Liver (tissue), 9 donors: Measurements from ENCODE around the gene SH3PXD2A. TPM values are rescaled to one million over a fixed set of nuclear protein-coding genes. Genes with fewer than 3 reads are reported as not detected.

ENCODE experiments used
- DNase-seq: peaks from one replicate; pipeline ENCODE4 v3.0.0-alpha.2; 2017; ENCODE audit warnings: low spot score
- H3K27ac ChIP-seq, 2 donors: one replicate each; pipeline ENCODE4 v1.7.0; 2013; ENCODE audit warnings: inconsistent platforms in 2 of 2, low read length in 2 of 2, control low read depth in 1 of 2, low read depth in 1 of 2, mild to moderate bottlenecking in 1 of 2
- H3K27me3 ChIP-seq, 4 donors: one replicate each; pipeline versions ENCODE4 v1.6.1 to v1.7.0; 2013; ENCODE audit warnings: low read length in 3 of 4, inconsistent platforms in 1 of 4, mild to moderate bottlenecking in 1 of 4, moderate library complexity in 1 of 4; ENCODE audit not compliant: control insufficient read depth in 4 of 4, insufficient read depth in 4 of 4
- H3K36me3 ChIP-seq, 4 donors: one replicate each; pipeline versions ENCODE4 v1.6.1 to v1.7.0; 2013; ENCODE audit warnings: low read length in 3 of 4, mild to moderate bottlenecking in 3 of 4, low read depth in 1 of 4, moderate library complexity in 1 of 4; ENCODE audit not compliant: control insufficient read depth in 4 of 4, insufficient read depth in 3 of 4
- H3K4me1 ChIP-seq, 4 donors: one replicate each; pipeline versions ENCODE4 v1.6.1 to v1.7.0; 2013; ENCODE audit warnings: low read length in 3 of 4, mild to moderate bottlenecking in 3 of 4, moderate library complexity in 1 of 4; ENCODE audit not compliant: control insufficient read depth in 4 of 4, insufficient read depth in 4 of 4
- H3K4me3 ChIP-seq, 3 donors: one replicate each; pipeline versions ENCODE4 v1.6.1 to v1.7.0; 2013; ENCODE audit warnings: low read length in 3 of 3, control low read depth in 1 of 3, low read depth in 1 of 3, mild to moderate bottlenecking in 1 of 3
- H3K9ac ChIP-seq, 2 donors: one replicate each; pipeline ENCODE4 v1.7.0; 2013; ENCODE audit warnings: low read length in 2 of 2, mild to moderate bottlenecking in 2 of 2, moderate library complexity in 2 of 2, control low read depth in 1 of 2, low read depth in 1 of 2
- H3K9me3 ChIP-seq, 4 donors: one replicate each; pipeline versions ENCODE4 v1.6.1 to v1.7.0; 2013; ENCODE audit warnings: low read length in 3 of 4; ENCODE audit not compliant: control insufficient read depth in 4 of 4
- CTCF ChIP-seq: fragments of 150-350 bp; IDR thresholded peaks from 2 replicates; pipeline ENCODE4 v1.5.1; 2017; ENCODE audit warnings: improper control_type of control experiment, low read depth, low read length; ENCODE audit not compliant: missing input control
- EGR1 ChIP-seq, 2 donors: IDR thresholded peaks; 2 replicates each; pipeline ENCODE4 v1.6.1; 2016 to 2018; ENCODE audit warnings: antibody characterized with exemption in 2 of 2, low read depth in 2 of 2
- FOXA1 ChIP-seq: IDR thresholded peaks from 2 replicates; pipeline ENCODE4 v1.6.1; 2016; ENCODE audit warnings: antibody characterized with exemption
- FOXA2 ChIP-seq: IDR thresholded peaks from 2 replicates; pipeline ENCODE4 v1.6.1; 2016; ENCODE audit warnings: antibody characterized with exemption
- GABPA ChIP-seq, 2 donors: IDR thresholded peaks in 1 of 2; conservative IDR thresholded peaks in 1 of 2; 2 replicates each; pipeline ENCODE4 v1.6.1; 2016; ENCODE audit warnings: antibody characterized with exemption in 2 of 2, mild to moderate bottlenecking in 1 of 2, moderate library complexity in 1 of 2
- HNF4G ChIP-seq: IDR thresholded peaks from 2 replicates; pipeline ENCODE4 v1.6.1; 2016; ENCODE audit warnings: antibody characterized with exemption
- JUND ChIP-seq, 2 donors: IDR thresholded peaks; 2 replicates each; pipeline ENCODE4 v1.6.1; 2016; ENCODE audit warnings: antibody characterized with exemption in 2 of 2
- MAX ChIP-seq: IDR thresholded peaks from 2 replicates; pipeline ENCODE4 v1.6.1; 2016; ENCODE audit warnings: antibody characterized with exemption
- RAD21 ChIP-seq, 2 donors: IDR thresholded peaks; 2 replicates each; pipeline ENCODE4 v1.6.1; 2016; ENCODE audit warnings: antibody characterized with exemption in 2 of 2, mild to moderate bottlenecking in 2 of 2
- REST ChIP-seq: IDR thresholded peaks from 2 replicates; pipeline ENCODE4 v1.6.1; 2016; ENCODE audit warnings: antibody characterized with exemption, mild to moderate bottlenecking
- RXRA ChIP-seq, 2 donors: IDR thresholded peaks; 2 replicates each; pipeline ENCODE4 v1.6.1; 2017 to 2018; ENCODE audit warnings: antibody characterized with exemption in 2 of 2, mild to moderate bottlenecking in 1 of 2
- TAF1 ChIP-seq: conservative IDR thresholded peaks from 2 replicates; pipeline ENCODE4 v1.6.1; 2016; ENCODE audit warnings: antibody characterized with exemption, mild to moderate bottlenecking
- YY1 ChIP-seq: IDR thresholded peaks from 2 replicates; pipeline ENCODE4 v1.6.1; 2016; ENCODE audit warnings: antibody characterized with exemption, mild to moderate bottlenecking
- WGBS: extraction: QIAGEN DNeasy Blood & Tissue Kit; methylation state at CpG from one replicate; pipeline ENCODE4 v1.1.7; 2013; 5-methylcytosine and 5-hydroxymethylcytosine counted together
- polyA plus RNA-seq, 2 donors: library from polyadenylated mRNA; stranded (reverse) in 1 of 2; unstranded in 1 of 2; fragments of 200-250 nt in 1 of 2; fragments of >200 nt in 1 of 2; fragmentation: Nextera tagmentation in 1 of 2; extraction: Ambion mirVana in 1 of 2; gene quantifications; one replicate each; pipeline versions ENCODE4 v1.2.1 to v1.2.3, GENCODE V29; 2013 to 2015
- total RNA-seq, 2 donors: library from RNA; depleted of rRNA; stranded (reverse); fragments of >200 nt; gene quantifications; one replicate each; pipeline ENCODE4 v1.2.3, GENCODE V29; 2014
- donor health status: healthy.
- donor health status: healthy.
- donor health status: healthy.
- donor health status: healthy.
- donor health status: healthy.

Gene SH3PXD2A
- total and polyA plus RNA-seq, 4 donors = 0.82 to 5.5 (median 3.9) TPM

GRCh38 chr10:103667356-103667755, 188.0 kb downstream of the SH3PXD2A start:
- TF ChIP-seq RXRA (IDR thresholded peaks at IDR 0.05) (peak in 1 of 2 donors; percentile 8), RAD21 (IDR thresholded peaks at IDR 0.05) (no peak)
- no peaks in the 10 kb centered on the region for H3K27me3 ChIP-seq
- H3K4me1 ChIP-seq = peaks cover 6 to 37% (median 29%) of the 10 kb centered on the region in 4 donors
- H3K9ac ChIP-seq = no peak overlapping the region
- H3K4me3 ChIP-seq = no peak overlapping the region
- H3K27ac ChIP-seq = no peak overlapping the region
- no peaks in the 10 kb centered on the region for H3K9me3 ChIP-seq
- 72% methylated on average over 8 of the region's 8 CpGs for WGBS
- H3K36me3 ChIP-seq = no peaks in the 10 kb centered on the region
- DNase-seq = no peak

GRCh38 chr10:103666762-103667150, 188.6 kb downstream of the SH3PXD2A start:
- no peaks in the 10 kb centered on the region for H3K36me3 ChIP-seq
- H3K4me3 ChIP-seq = no peak overlapping the region
- no peak overlapping the region for H3K27ac ChIP-seq
- no peaks in the 10 kb centered on the region for H3K27me3 ChIP-seq
- peaks cover 7 to 40% (median 31%) of the 10 kb centered on the region in 4 donors for H3K4me1 ChIP-seq
- TF ChIP-seq EGR1 (IDR thresholded peaks at IDR 0.05; ENCODE audit: low read depth in 2 of 2) (no peak), REST (no peak), JUND (IDR thresholded peaks at IDR 0.05) (no peak), GABPA (IDR thresholded peaks at IDR 0.05 in 1 of 2, conservative IDR thresholded peaks at IDR 0.05 in 1 of 2) (no peak), TAF1 (no peak), FOXA2 (no peak), YY1 (no peak), MAX (no peak), RXRA (IDR thresholded peaks at IDR 0.05) (no peak), RAD21 (IDR thresholded peaks at IDR 0.05) (no peak), CTCF (no peak), FOXA1 (no peak), HNF4G (no peak)
- H3K9ac ChIP-seq = no peak overlapping the region
- H3K9me3 ChIP-seq = no peaks in the 10 kb centered on the region
- no peak for DNase-seq
- WGBS = 96% methylated on average over 4 of the region's 4 CpGs
